ENCODE data around the gene MAP3K2.
"Not testable (repeated sequence)": the region's sequence is repeated elsewhere in the genome, so short reads cannot be mapped to it uniquely, and the experiment has no call there.

Gene MAP3K2

GRCh38 chr2:127421116-127421800 lies 33.5 kb upstream of the MAP3K2 start:
- DNase-seq (ENCODE audit: low read depth in 2 of 2), result no peak

GRCh38 chr2:127420039-127420864 lies 32.5 kb upstream of the MAP3K2 start:
- DNase-seq (ENCODE audit: low read depth in 2 of 2), result no peak

GRCh38 chr2:127419448-127420038 lies 31.8 kb upstream of the MAP3K2 start:
- DNase-seq (ENCODE audit: low read depth in 2 of 2), result no peak

- no peak for DNase-seq (ENCODE audit: low read depth in 2 of 2)
These were observed 31.3 kb upstream of the MAP3K2 start for GRCh38 chr2:127419112-127419430.

- DNase-seq (ENCODE audit: low read depth in 2 of 2), result no peak
These were observed 30.7 kb upstream of the MAP3K2 start, which contains the start of gene PROC for GRCh38 chr2:127418300-127419111. PROC (plus strand) TSS chr2:127418427; CDS start chr2:127419943, 1,516 bp downstream.

GRCh38 chr2:127417406-127417805 lies 29.6 kb upstream of the MAP3K2 start:
- no peak for DNase-seq (ENCODE audit: low read depth in 2 of 2)

- no peak for DNase-seq (ENCODE audit: low read depth in 2 of 2)
These were observed 28.8 kb upstream of the MAP3K2 start for GRCh38 chr2:127416506-127417001.

GRCh38 chr2:127415593-127416505 lies 28.1 kb upstream of the MAP3K2 start:
- DNase-seq (ENCODE audit: low read depth in 2 of 2), result peak; percentile 62 to 80

- DNase-seq (ENCODE audit: low read depth in 2 of 2), result no peak
These were observed 27.1 kb upstream of the MAP3K2 start for GRCh38 chr2:127414638-127415592.

- no peak for DNase-seq (ENCODE audit: low read depth in 2 of 2)
These were observed 26.2 kb upstream of the MAP3K2 start for GRCh38 chr2:127413782-127414637.

- DNase-seq (ENCODE audit: low read depth in 2 of 2), result no peak
These were observed 25.4 kb upstream of the MAP3K2 start for GRCh38 chr2:127413200-127413599.

GRCh38 chr2:127411653-127412369 lies 24.0 kb upstream of the MAP3K2 start:
- DNase-seq (ENCODE audit: low read depth in 2 of 2), result no peak

- DNase-seq (ENCODE audit: low read depth in 2 of 2), result no peak
These were observed 23.3 kb upstream of the MAP3K2 start for GRCh38 chr2:127410871-127411652.

- not testable (repeated sequence) for DNase-seq (ENCODE audit: low read depth in 2 of 2)
These were observed 21.9 kb upstream of the MAP3K2 start for GRCh38 chr2:127409716-127410115.

- DNase-seq (ENCODE audit: low read depth in 2 of 2), result no peak
These were observed 21.0 kb upstream of the MAP3K2 start for GRCh38 chr2:127408807-127409099.

GRCh38 chr2:127408004-127408806 lies 20.4 kb upstream of the MAP3K2 start:
- DNase-seq (ENCODE audit: low read depth in 2 of 2), result peak; percentile 86 to 89

- peak in 1 of 2 donors; percentile 10 for DNase-seq (ENCODE audit: low read depth in 2 of 2)
These were observed 19.9 kb upstream of the MAP3K2 start for GRCh38 chr2:127407661-127408003.

All from stimulated activated CD8-positive, alpha-beta memory T cell treated with anti-CD3 and anti-CD28 coated beads, Interleukin-2, amount 100 ng/mL, for 48 hours (primary cell).